RWPE1 (cell line): ENCODE measurements around the gene IL36B.

ENCODE experiments used
- CTCF ChIA-PET: fragments of 350-600 bp; sonication (Branson Sonifier 250); formaldehyde crosslinking; extraction: SDS; loops from one replicate; lab custom pipeline; 2021; lab: Yijun Ruan, JAX
- POLR2A ChIA-PET: fragments of 400-600 bp; formaldehyde crosslinking; extraction: SDS; loops from one replicate; lab custom pipeline; 2020; ENCODE audit warnings: antibody characterized with exemption; ENCODE audit not compliant: low non-redundant PET; lab: Yijun Ruan, JAX
- DNase-seq: peaks from one replicate; pipeline ENCODE4 v3.0.0; 2012; ENCODE audit warnings: low spot score
- H3K27ac ChIP-seq: fragments of 450-650 bp; 2 replicates; pipeline ENCODE4 v1.5.1; 2017
- CTCF ChIP-seq: fragments of 450-650 bp; conservative IDR thresholded peaks from 2 replicates; pipeline ENCODE4 v1.5.1; 2017; ENCODE audit warnings: low read depth, mild to moderate bottlenecking

IL36B gene

GRCh38 chr2:112993831-112994230, 58.8 kb downstream of the IL36B start:
- CTCF ChIA-PET = no interaction called here
- POLR2A ChIA-PET = no interaction called here

GRCh38 chr2:112989611-112990010, 63.1 kb downstream of the IL36B start:
- CTCF ChIA-PET = no interaction called here
- no peak for DNase-seq
- no peak overlapping the region for H3K27ac ChIP-seq
- POLR2A ChIA-PET = no interaction called here
- TF ChIP-seq CTCF = no peak

More at GRCh38 chr2:112993831-112994230, 58.8 kb downstream of the IL36B start:
- no peak for DNase-seq
- no peak overlapping the region for H3K27ac ChIP-seq
- no peak for TF ChIP-seq CTCF

- POLR2A ChIA-PET = no interaction called here
- TF ChIP-seq CTCF = no peak
- DNase-seq = no peak
- CTCF ChIA-PET = interaction anchor here (0.6 kb wide), 1 partner anchor 207 kb away, joined by 4 read pairs; no protein-coding TSS in a partner anchor
- no peak overlapping the region for H3K27ac ChIP-seq
Measured at GRCh38 chr2:112985090-112985489, 67.6 kb downstream of the IL36B start.

- no peak for TF ChIP-seq CTCF
- CTCF ChIA-PET = no interaction called here
- no peak overlapping the region for H3K27ac ChIP-seq
- DNase-seq = no peak
- POLR2A ChIA-PET = no interaction called here
Measured at GRCh38 chr2:112980537-112980936, 72.1 kb downstream of the IL36B start.

- no peak for TF ChIP-seq CTCF
- POLR2A ChIA-PET = no interaction called here
- H3K27ac ChIP-seq = no peak overlapping the region
- DNase-seq = no peak
- CTCF ChIA-PET = interaction anchor here (0.6 to 0.7 kb wide), 2 partner anchors 64 to 145 kb away, joined by 3 to 4 read pairs; no protein-coding TSS in a partner anchor
Measured at GRCh38 chr2:112979731-112980130, 72.9 kb downstream of the IL36B start.

GRCh38 chr2:112977559-112978056, 75.1 kb downstream of the IL36B start, which contains the start of gene IL36G:
TSS of gene IL36G (plus strand) at chr2:112978006. CDS start at chr2:112978639, 633 bp downstream.
- ChIA-PET POLR2A (no interaction called here), CTCF (interaction anchor here (0.7 kb wide), 1 partner anchor 19 kb away, joined by 5 read pairs; no protein-coding TSS in a partner anchor)
- TF ChIP-seq CTCF = no peak
- no peak within 1 kb of the TSS for H3K27ac ChIP-seq
- DNase-seq = no peak
